ENCODE measurements around the gene PCDH1.
"Not testable (repeated sequence)": the region's sequence is repeated elsewhere in the genome, so short reads cannot be mapped to it uniquely, and the experiment has no call there.

Gene PCDH1

GRCh38 chr5:141878186-141878710 lies at the start of gene PCDH1:
Gene PCDH1, minus strand, starts transcription at chr5:141878410. Its CDS starts 148 bp downstream, at chr5:141878262.
- DNase-seq (ENCODE audit: low read depth), result no peak

- DNase-seq (ENCODE audit: low read depth), result no peak
These were observed 48.2 kb upstream of the PCDH1 start for GRCh38 chr5:141926434-141926833.

GRCh38 chr5:141923448-141924313 lies 45.5 kb upstream of the PCDH1 start, which contains the start of gene DELE1:
Gene DELE1, plus strand, starts transcription at chr5:141923871. Its CDS starts 71 bp downstream, at chr5:141923942.
- DNase-seq (ENCODE audit: low read depth), result peak; percentile 80

GRCh38 chr5:141922827-141923447 lies 44.7 kb upstream of the PCDH1 start:
- not testable (repeated sequence) for DNase-seq (ENCODE audit: low read depth)

- no peak for DNase-seq (ENCODE audit: low read depth)
These were observed 42.6 kb upstream of the PCDH1 start for GRCh38 chr5:141920771-141921170.

- no peak for DNase-seq (ENCODE audit: low read depth)
These were observed 41.3 kb upstream of the PCDH1 start for GRCh38 chr5:141919218-141920119.

GRCh38 chr5:141917760-141918159 lies 39.5 kb upstream of the PCDH1 start:
- no peak for DNase-seq (ENCODE audit: low read depth)

GRCh38 chr5:141916522-141916921 lies 38.3 kb upstream of the PCDH1 start:
- DNase-seq (ENCODE audit: low read depth), result no peak

- no peak for DNase-seq (ENCODE audit: low read depth)
These were observed 37.7 kb upstream of the PCDH1 start for GRCh38 chr5:141915881-141916336.

GRCh38 chr5:141914797-141915196 lies 36.6 kb upstream of the PCDH1 start:
- DNase-seq (ENCODE audit: low read depth), result no peak

- DNase-seq (ENCODE audit: low read depth), result no peak
These were observed 36.1 kb upstream of the PCDH1 start for GRCh38 chr5:141914199-141914743.

- no peak for DNase-seq (ENCODE audit: low read depth)
These were observed 35.5 kb upstream of the PCDH1 start for GRCh38 chr5:141913560-141914198.

- DNase-seq (ENCODE audit: low read depth), result no peak
These were observed 32.1 kb upstream of the PCDH1 start for GRCh38 chr5:141910271-141910673.

GRCh38 chr5:141909212-141909611 lies 31.0 kb upstream of the PCDH1 start:
- no peak for DNase-seq (ENCODE audit: low read depth)

- no peak for DNase-seq (ENCODE audit: low read depth)
These were observed 30.6 kb upstream of the PCDH1 start for GRCh38 chr5:141908796-141909195.

GRCh38 chr5:141906972-141907371 lies 28.8 kb upstream of the PCDH1 start:
- DNase-seq (ENCODE audit: low read depth), result no peak

GRCh38 chr5:141906517-141906916 lies 28.3 kb upstream of the PCDH1 start:
- DNase-seq (ENCODE audit: low read depth), result no peak

GRCh38 chr5:141904551-141904950 lies 26.3 kb upstream of the PCDH1 start:
- no peak for DNase-seq (ENCODE audit: low read depth)

GRCh38 chr5:141903261-141903660 lies 25.1 kb upstream of the PCDH1 start:
- no peak for DNase-seq (ENCODE audit: low read depth)

GRCh38 chr5:141902015-141902814 lies 24.0 kb upstream of the PCDH1 start:
- DNase-seq (ENCODE audit: low read depth), result no peak
